CD8-positive, alpha-beta memory T cell (primary cell): Measurements from ENCODE around the gene AAGAB. TPM values are rescaled to one million over a fixed set of nuclear protein-coding genes. Genes with fewer than 3 reads are reported as not detected.

Source experiments
- CTCF ChIA-PET: fragments of 350-600 bp; sonication (Branson Sonifier 250); formaldehyde crosslinking; loops from one replicate; lab custom pipeline; 2021; ENCODE audit warnings: antibody characterized with exemption; lab: Charles Lee
- POLR2A ChIA-PET: fragments of 350-600 bp; sonication (Branson Sonifier 250); formaldehyde crosslinking; loops from one replicate; lab custom pipeline; 2021; ENCODE audit warnings: antibody characterized with exemption; lab: Charles Lee
- DNase-seq, 5 donors: peaks; one replicate each; pipeline versions ENCODE4 v3.0.0 to v3.0.0-alpha.2; 2020 to 2022; ENCODE audit warnings: mixed read lengths in 1 of 5
- H3K27ac ChIP-seq: one replicate; pipeline ENCODE4 v1.7.0; 2013; ENCODE audit warnings: low read depth, mild to moderate bottlenecking, low read length, moderate library complexity
- H3K27me3 ChIP-seq: 2 replicates; pipeline ENCODE4 v1.7.0; 2013; ENCODE audit warnings: low read length, mild to moderate bottlenecking; ENCODE audit not compliant: insufficient read depth, poor library complexity, severe bottlenecking
- H3K36me3 ChIP-seq: 2 replicates; pipeline ENCODE4 v1.7.0; 2013; ENCODE audit warnings: mild to moderate bottlenecking, low read length, moderate library complexity; ENCODE audit not compliant: insufficient read depth
- H3K4me1 ChIP-seq: 2 replicates; pipeline ENCODE4 v1.7.0; 2013; ENCODE audit warnings: mild to moderate bottlenecking, low read length, moderate library complexity; ENCODE audit not compliant: insufficient read depth
- H3K4me3 ChIP-seq: 2 replicates; pipeline ENCODE4 v1.7.0; 2013; ENCODE audit warnings: mild to moderate bottlenecking, low read length
- H3K9me3 ChIP-seq: 2 replicates; pipeline ENCODE4 v1.7.0; 2013; ENCODE audit warnings: mild to moderate bottlenecking, low read length
- H3K27ac Mint-ChIP-seq, 8 donors: one replicate each; pipeline ENCODE4 v1.8.0; 2020 to 2021; ENCODE audit warnings: mixed read lengths in 8 of 8, mild to moderate bottlenecking in 6 of 8, inconsistent platforms in 3 of 8, moderate library complexity in 3 of 8
- H3K27me3 Mint-ChIP-seq, 2 donors: one replicate each; pipeline ENCODE4 v1.8.0; 2020 to 2021; ENCODE audit warnings: mixed read lengths in 2 of 2, mild to moderate bottlenecking in 1 of 2, moderate library complexity in 1 of 2
- H3K36me3 Mint-ChIP-seq, 3 donors: one replicate each; pipeline ENCODE4 v1.8.0; 2020 to 2021; ENCODE audit warnings: mixed read lengths in 3 of 3, inconsistent platforms in 1 of 3, mild to moderate bottlenecking in 1 of 3
- H3K4me1 Mint-ChIP-seq, 3 donors: one replicate each; pipeline ENCODE4 v1.8.0; 2020 to 2021; ENCODE audit warnings: mixed read lengths in 3 of 3, inconsistent platforms in 1 of 3, mild to moderate bottlenecking in 1 of 3
- H3K4me3 Mint-ChIP-seq, 7 donors: one replicate each; pipeline ENCODE4 v1.8.0; 2020 to 2021; ENCODE audit warnings: mixed read lengths in 7 of 7, mild to moderate bottlenecking in 6 of 7, moderate library complexity in 4 of 7, inconsistent platforms in 2 of 7
- H3K9me3 Mint-ChIP-seq, 5 donors: one replicate each; pipeline ENCODE4 v1.8.0; 2020 to 2022; ENCODE audit warnings: mixed read lengths in 5 of 5, mild to moderate bottlenecking in 3 of 5, moderate library complexity in 2 of 5, inconsistent platforms in 1 of 5
- polyA plus RNA-seq: library from polyadenylated mRNA; unstranded; fragments of 300-500 nt; fragmentation: Illumina TruSeq; gene quantifications from one replicate; pipeline ENCODE4 v1.2.3, GENCODE V29; 2021
- total RNA-seq, 2 experiments: library from RNA; stranded (reverse); gene quantifications; one replicate each; pipeline ENCODE4 v1.2.3, GENCODE V29; 2021

Gene AAGAB
- total and polyA plus RNA-seq, 3 experiments from 2014 or later: 53.9 to 76.1 (median 66.6) TPM

- H3K4me1 Mint-ChIP-seq: no peaks in the 10 kb centered on the region
- no peak for DNase-seq
- Histone ChIP-seq H3K4me1 (no peaks in the 10 kb centered on the region), H3K9me3 (no peaks in the 10 kb centered on the region), H3K4me3 (no peak overlapping the region), H3K27me3 (no peaks in the 10 kb centered on the region), H3K27ac (no peak overlapping the region), H3K36me3 (peaks cover 12% of the 10 kb centered on the region)
- no peak overlapping the region for H3K4me3 Mint-ChIP-seq
- H3K27ac Mint-ChIP-seq: no peak overlapping the region
- POLR2A ChIA-PET: no interaction called here
- CTCF ChIA-PET: no interaction called here
- peaks cover 4 to 45% (median 26%) of the 10 kb centered on the region in 3 donors for H3K36me3 Mint-ChIP-seq
- H3K9me3 Mint-ChIP-seq: no peaks in the 10 kb centered on the region
- H3K27me3 Mint-ChIP-seq: no peaks in the 10 kb centered on the region
These were observed 37.6 kb downstream of the AAGAB start for GRCh38 chr15:67216859-67217258.

DNA sequence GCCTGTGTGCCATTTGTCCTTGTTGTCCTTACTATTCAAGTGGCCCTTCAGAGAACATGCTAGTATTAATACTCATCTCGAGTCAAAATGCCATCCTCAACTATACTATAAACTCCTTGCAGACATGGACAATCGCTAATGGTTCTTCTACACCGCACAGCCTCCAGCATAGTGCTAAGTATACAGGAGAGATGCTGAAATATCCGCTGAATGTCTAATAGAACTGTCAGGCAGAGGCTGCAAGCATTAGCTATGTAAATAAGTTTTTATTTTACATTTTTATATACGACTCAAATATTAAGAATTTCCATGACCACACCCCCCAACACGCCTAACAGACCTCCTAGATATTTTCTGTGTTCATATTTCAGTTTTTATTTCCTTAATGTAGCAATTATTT lies 39.4 kb downstream of the AAGAB start:
- POLR2A ChIA-PET: no interaction called here
- no peak overlapping the region for H3K27ac ChIP-seq

GRCh38 chr15:67212684-67213367 lies 41.6 kb downstream of the AAGAB start:
- H3K4me1 Mint-ChIP-seq: peaks cover 0 to 4% (median 0%) of the 10 kb centered on the region in 3 donors
- peaks cover 7 to 41% (median 15%) of the 10 kb centered on the region in 3 donors for H3K36me3 Mint-ChIP-seq
- POLR2A ChIA-PET: no interaction called here
- Histone ChIP-seq H3K27me3 (no peaks in the 10 kb centered on the region), H3K4me1 (no peaks in the 10 kb centered on the region), H3K27ac (no peak overlapping the region), H3K4me3 (no peak overlapping the region), H3K9me3 (no peaks in the 10 kb centered on the region), H3K36me3 (peaks cover 8% of the 10 kb centered on the region)
- H3K27ac Mint-ChIP-seq: no peak overlapping the region
- H3K27me3 Mint-ChIP-seq: no peaks in the 10 kb centered on the region
- H3K4me3 Mint-ChIP-seq: no peak overlapping the region
- CTCF ChIA-PET: no interaction called here
- no peak for DNase-seq
- H3K9me3 Mint-ChIP-seq: no peaks in the 10 kb centered on the region

More for the DNA sequence above, 39.4 kb downstream of the AAGAB start:
- Histone ChIP-seq H3K4me3 (no peak overlapping the region), H3K27me3 (no peaks in the 10 kb centered on the region), H3K36me3 (peaks cover 9% of the 10 kb centered on the region), H3K9me3 (no peaks in the 10 kb centered on the region), H3K4me1 (no peaks in the 10 kb centered on the region)
- Mint-ChIP-seq H3K4me1 (peaks cover 0 to 3% (median 0%) of the 10 kb centered on the region in 3 donors), H3K27ac (no peak overlapping the region), H3K27me3 (no peaks in the 10 kb centered on the region), H3K9me3 (no peaks in the 10 kb centered on the region), H3K4me3 (no peak overlapping the region), H3K36me3 (peaks cover 4 to 42% (median 21%) of the 10 kb centered on the region in 3 donors)
- DNase-seq: no peak
- CTCF ChIA-PET: no interaction called here

DNA sequence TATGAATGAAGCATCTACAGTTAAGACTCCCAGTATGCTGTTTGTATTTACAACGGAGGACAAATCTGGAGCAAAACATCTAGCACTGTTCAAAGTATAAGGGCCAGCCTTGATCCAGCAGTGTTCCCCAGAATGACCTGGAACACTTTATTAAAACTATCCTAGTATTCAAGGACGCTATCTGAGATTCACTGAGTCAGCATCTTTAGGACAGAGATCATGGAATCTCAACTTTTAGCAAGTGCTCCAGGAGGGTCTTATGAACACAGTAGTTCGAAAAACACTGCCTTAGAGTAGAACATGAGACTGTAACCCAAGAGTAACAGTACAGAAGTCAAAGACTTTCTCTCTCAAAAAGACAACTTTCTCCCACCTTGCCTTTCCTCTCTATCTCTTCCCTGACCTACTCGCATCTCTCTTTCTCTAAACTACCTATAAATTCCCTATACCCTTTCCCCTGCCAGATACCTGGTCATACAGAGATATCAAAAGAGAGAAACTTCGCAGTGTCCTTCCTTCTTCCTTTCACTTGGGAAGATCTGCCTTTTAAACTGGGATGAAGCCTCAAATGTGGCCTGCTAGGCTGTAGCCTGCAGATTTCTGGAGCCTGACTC lies 43.8 kb downstream of the AAGAB start:
- H3K4me1 Mint-ChIP-seq: peaks cover 0 to 4% (median 0%) of the 10 kb centered on the region in 3 donors
- H3K27me3 ChIP-seq: no peaks in the 10 kb centered on the region
- H3K36me3 Mint-ChIP-seq: peaks cover 7 to 49% (median 10%) of the 10 kb centered on the region in 3 donors
- ChIA-PET CTCF (interaction anchor here (1.1 kb wide), 2 partner anchors 8 to 30 kb away, joined by 4 read pairs; no protein-coding TSS in a partner anchor), POLR2A (no interaction called here)
- no peak overlapping the region for H3K4me3 ChIP-seq
- peak overlapping the region in 2 of 8 donors; percentile 1 to 64 for H3K27ac Mint-ChIP-seq
- H3K9me3 ChIP-seq: no peaks in the 10 kb centered on the region
- H3K4me1 ChIP-seq: no peaks in the 10 kb centered on the region
- no peaks in the 10 kb centered on the region for H3K27me3 Mint-ChIP-seq
- no peak for DNase-seq
- H3K27ac ChIP-seq: no peak overlapping the region
- H3K36me3 ChIP-seq: peaks cover 8% of the 10 kb centered on the region
- no peaks in the 10 kb centered on the region for H3K9me3 Mint-ChIP-seq
- no peak overlapping the region for H3K4me3 Mint-ChIP-seq

DNA sequence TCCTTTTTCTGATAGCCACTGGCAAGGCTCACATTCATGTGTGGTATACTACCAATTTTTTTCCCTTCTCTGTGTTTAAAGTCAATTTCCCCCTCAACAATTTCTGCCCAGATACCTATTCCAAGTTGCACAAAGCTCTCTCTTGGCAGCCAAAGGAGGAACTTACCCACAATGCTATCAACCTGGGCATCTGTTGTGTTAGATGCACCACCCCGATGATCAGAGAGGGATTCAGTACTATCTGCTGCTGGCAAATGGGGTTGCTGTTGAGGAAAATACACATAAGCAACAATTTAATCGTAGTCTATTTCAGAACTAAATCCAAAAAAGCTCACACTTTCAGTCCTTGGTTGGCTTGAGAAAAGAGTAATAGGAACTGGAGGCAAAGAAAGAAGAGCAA lies 46.1 kb downstream of the AAGAB start:
- Mint-ChIP-seq H3K4me3 (no peak overlapping the region), H3K36me3 (peaks cover 10 to 62% (median 18%) of the 10 kb centered on the region in 3 donors), H3K27ac (peak overlapping the region in 2 of 8 donors; percentile 7 to 58), H3K9me3 (no peaks in the 10 kb centered on the region), H3K4me1 (peaks cover 0 to 4% (median 0%) of the 10 kb centered on the region in 3 donors), H3K27me3 (no peaks in the 10 kb centered on the region)
- H3K27me3 ChIP-seq: no peaks in the 10 kb centered on the region
- no peaks in the 10 kb centered on the region for H3K9me3 ChIP-seq
- ChIA-PET CTCF (no interaction called here), POLR2A (no interaction called here)
- no peak overlapping the region for H3K27ac ChIP-seq
- no peaks in the 10 kb centered on the region for H3K4me1 ChIP-seq
- peaks cover 15% of the 10 kb centered on the region for H3K36me3 ChIP-seq
- H3K4me3 ChIP-seq: no peak overlapping the region
- no peak for DNase-seq

DNA sequence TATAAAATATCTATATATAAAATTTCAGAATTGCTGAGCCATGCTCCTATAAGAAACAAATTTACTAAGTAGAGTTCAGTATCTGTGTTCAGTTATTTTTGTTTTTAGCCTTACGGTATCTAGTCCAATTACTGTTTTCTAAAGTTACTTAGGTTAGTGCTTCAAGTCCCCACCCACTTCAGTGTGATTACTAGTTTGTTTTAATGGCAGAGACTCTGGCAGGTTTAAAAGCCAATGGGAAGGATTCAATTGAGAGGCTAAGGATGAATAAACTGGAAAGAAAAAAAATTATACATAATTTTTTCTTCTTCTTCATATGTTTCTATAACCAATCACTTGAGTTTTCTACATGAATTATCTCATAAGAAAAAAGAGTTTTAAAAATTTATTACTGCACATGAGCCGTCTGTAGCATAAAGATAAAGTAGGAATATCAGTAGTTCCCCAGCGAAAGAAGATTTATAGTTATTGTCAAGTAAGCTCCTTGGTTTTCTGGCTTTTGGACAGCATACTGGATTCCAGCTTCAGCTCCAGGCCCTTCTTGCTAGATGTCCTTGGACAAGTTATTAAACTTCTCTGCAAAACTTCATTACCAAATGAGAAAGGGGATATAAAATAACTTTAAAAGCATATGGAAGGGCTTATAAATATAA lies 46.8 kb downstream of the AAGAB start:
- CTCF ChIA-PET: no interaction called here
- POLR2A ChIA-PET: no interaction called here
- H3K36me3 ChIP-seq: peaks cover 11% of the 10 kb centered on the region

GRCh38 chr15:67202991-67203390 lies 51.5 kb downstream of the AAGAB start:
- H3K9me3 Mint-ChIP-seq: no peaks in the 10 kb centered on the region
- DNase-seq: no peak
- ChIA-PET CTCF (no interaction called here), POLR2A (no interaction called here)
- H3K36me3 Mint-ChIP-seq: peaks cover 3 to 71% (median 25%) of the 10 kb centered on the region in 3 donors
- no peak overlapping the region for H3K27ac ChIP-seq
- peaks cover 0 to 3% of the 10 kb centered on the region in 2 donors for H3K27me3 Mint-ChIP-seq
- peaks cover 6 to 10% (median 8%) of the 10 kb centered on the region in 3 donors for H3K4me1 Mint-ChIP-seq
- H3K4me3 ChIP-seq: no peak overlapping the region
- no peak overlapping the region for H3K4me3 Mint-ChIP-seq
- H3K27me3 ChIP-seq: no peaks in the 10 kb centered on the region
- peaks cover 14% of the 10 kb centered on the region for H3K36me3 ChIP-seq
- peaks cover 5% of the 10 kb centered on the region for H3K4me1 ChIP-seq
- no peaks in the 10 kb centered on the region for H3K9me3 ChIP-seq
- peak overlapping the region in 1 of 8 donors; percentile 23 for H3K27ac Mint-ChIP-seq

More for the DNA sequence above, 46.8 kb downstream of the AAGAB start:
- no peaks in the 10 kb centered on the region for H3K4me1 ChIP-seq
- H3K27ac ChIP-seq: no peak overlapping the region
- Mint-ChIP-seq H3K27me3 (no peaks in the 10 kb centered on the region), H3K4me1 (peaks cover 0 to 4% (median 0%) of the 10 kb centered on the region in 3 donors), H3K27ac (no peak overlapping the region), H3K36me3 (peaks cover 10 to 66% (median 22%) of the 10 kb centered on the region in 3 donors), H3K4me3 (no peak overlapping the region), H3K9me3 (no peaks in the 10 kb centered on the region)
- no peak for DNase-seq
- H3K9me3 ChIP-seq: no peaks in the 10 kb centered on the region
- no peak overlapping the region for H3K4me3 ChIP-seq
- H3K27me3 ChIP-seq: no peaks in the 10 kb centered on the region

- H3K4me3 Mint-ChIP-seq: no peak overlapping the region
- H3K36me3 Mint-ChIP-seq: peaks cover 3 to 64% (median 25%) of the 10 kb centered on the region in 3 donors
- Histone ChIP-seq H3K4me1 (peaks cover 5% of the 10 kb centered on the region), H3K4me3 (no peak overlapping the region), H3K27ac (no peak overlapping the region), H3K36me3 (peaks cover 14% of the 10 kb centered on the region), H3K27me3 (no peaks in the 10 kb centered on the region), H3K9me3 (no peaks in the 10 kb centered on the region)
- H3K27me3 Mint-ChIP-seq: peaks cover 0 to 4% of the 10 kb centered on the region in 2 donors
- peaks cover 10 to 12% (median 12%) of the 10 kb centered on the region in 3 donors for H3K4me1 Mint-ChIP-seq
- CTCF ChIA-PET: interaction anchor here (1.1 kb wide), 1 partner anchor 9 kb away, joined by 4 read pairs; no protein-coding TSS in a partner anchor
- no peak overlapping the region for H3K27ac Mint-ChIP-seq
- DNase-seq: no peak
- POLR2A ChIA-PET: no interaction called here
- no peaks in the 10 kb centered on the region for H3K9me3 Mint-ChIP-seq
These were observed 52.4 kb downstream of the AAGAB start for GRCh38 chr15:67202091-67202490.
